Natural killer cell (primary cell): Measurements from ENCODE around the gene TIMM44. TPM values are rescaled to one million over a fixed set of nuclear protein-coding genes. Genes with fewer than 3 reads are reported as not detected.
A peak's percentile ranks its signal among the peaks of the same experiment; 100 is the strongest.
"Not testable (repeated sequence)": the region's sequence is repeated elsewhere in the genome, so short reads cannot be mapped to it uniquely, and the experiment has no call there.

Experiments
- ATAC-seq, 3 donors: fragments of 150-1000 bp in 2 of 3; fragments of 200-7000 bp in 1 of 3; cut with Tn5 transposase; 1 replicate in 1 of 3; 2 replicates in 2 of 3; pipeline ENCODE4 v1.10.0; 2021; ENCODE audit warnings: mild to moderate bottlenecking in 2 of 3, moderate library complexity in 2 of 3
- DNase-seq, 2 donors: peaks; one replicate each; pipeline versions ENCODE4 v3.0.0 to v3.0.0-alpha.2; 2013 to 2021; ENCODE audit warnings: mixed read lengths in 1 of 2
- H3K27ac ChIP-seq: one replicate; pipeline ENCODE4 v1.5.1; 2013; ENCODE audit warnings: mild to moderate bottlenecking, low read length
- H3K27me3 ChIP-seq: one replicate; pipeline ENCODE4 v1.6.1; 2013; ENCODE audit warnings: low read length; ENCODE audit not compliant: control insufficient read depth, insufficient read depth
- H3K36me3 ChIP-seq: one replicate; pipeline ENCODE4 v1.6.1; 2013; ENCODE audit warnings: low read length; ENCODE audit not compliant: control insufficient read depth, insufficient read depth
- H3K4me1 ChIP-seq: one replicate; pipeline ENCODE4 v1.6.1; 2013; ENCODE audit warnings: low read length; ENCODE audit not compliant: control insufficient read depth, insufficient read depth
- H3K4me3 ChIP-seq: one replicate; pipeline ENCODE4 v1.5.1; 2013; ENCODE audit warnings: low read length
- H3K9me3 ChIP-seq: one replicate; pipeline ENCODE4 v1.6.1; 2013; ENCODE audit warnings: low read length; ENCODE audit not compliant: control insufficient read depth, insufficient read depth
- H3K27ac Mint-ChIP-seq, 2 donors: one replicate each; pipeline ENCODE4 v1.8.0; 2022; ENCODE audit warnings: mild to moderate bottlenecking in 2 of 2, mixed read lengths in 2 of 2, moderate library complexity in 1 of 2
- H3K27me3 Mint-ChIP-seq, 2 donors: one replicate each; pipeline ENCODE4 v1.8.0; 2022; ENCODE audit warnings: low read depth in 2 of 2, mixed read lengths in 2 of 2
- H3K36me3 Mint-ChIP-seq: one replicate; pipeline ENCODE4 v1.8.0; 2022; ENCODE audit warnings: mixed read lengths
- H3K4me1 Mint-ChIP-seq, 2 donors: one replicate each; pipeline ENCODE4 v1.8.0; 2022; ENCODE audit warnings: mixed read lengths in 2 of 2
- H3K4me3 Mint-ChIP-seq: one replicate; pipeline ENCODE4 v1.8.0; 2022; ENCODE audit warnings: mild to moderate bottlenecking, moderate library complexity, mixed read lengths
- H3K9me3 Mint-ChIP-seq, 2 donors: one replicate each; pipeline ENCODE4 v1.8.0; 2022; ENCODE audit warnings: mixed read lengths in 2 of 2
- CTCF ChIP-seq: fragments of 200-600 bp; IDR thresholded peaks from one replicate; pipeline ENCODE4 v1.8.0; 2022; ENCODE audit warnings: antibody characterized with exemption
- WGBS: methylation state at CpG from one replicate; pipeline ENCODE4 v1.1.7; 2013; ENCODE audit warnings: missing lambda C conversion rate; ENCODE audit not compliant: insufficient coverage; 5-methylcytosine and 5-hydroxymethylcytosine counted together
- intact Hi-C: fragments of 100-400 bp; cut with micrococcal nuclease; formaldehyde crosslinking; loops from one replicate; pipeline ENCODE4 v1.14.2; 2022
- total RNA-seq, 4 donors: library from RNA; stranded (reverse); fragments of 120-200 nt in 1 of 4; gene quantifications; one replicate each; pipeline versions ENCODE4 v1.2.3 to v1.2.4, GENCODE V29; 2013 to 2022

Gene TIMM44
- total RNA-seq, 3 donors from 2014 or later (not counting 1 experiment from before 2014, with no cell fraction given), result 83.3 to 116 (median 89.4) TPM

GRCh38 chr19:7918062-7918614 is 25.3 kb downstream of the TIMM44 start:
- peaks cover 0 to 24% of the 10 kb centered on the region in 2 donors for H3K27me3 Mint-ChIP-seq

GRCh38 chr19:7917267-7918061 is 26.0 kb downstream of the TIMM44 start:
- Histone ChIP-seq H3K9me3 (no peaks in the 10 kb centered on the region), H3K4me3 (no peak overlapping the region), H3K27ac (no peak overlapping the region), H3K27me3 (peaks cover 29% of the 10 kb centered on the region), H3K36me3 (peaks cover 10% of the 10 kb centered on the region), H3K4me1 (peaks cover 57% of the 10 kb centered on the region)
- WGBS, result 1% methylated on average over 71 of the region's 71 CpGs
- Mint-ChIP-seq H3K27me3 (peaks cover 0 to 26% of the 10 kb centered on the region in 2 donors), H3K4me3 (peak overlapping the region; percentile 83), H3K36me3 (no peaks in the 10 kb centered on the region), H3K9me3 (no peaks in the 10 kb centered on the region), H3K27ac (peak overlapping the region; percentile 71 to 76), H3K4me1 (peaks cover 21 to 38% of the 10 kb centered on the region in 2 donors)
- peak; percentile 59 for TF ChIP-seq CTCF
- intact Hi-C loops, result no loop called here
- peak; percentile 61 to 78 for DNase-seq
- ATAC-seq, result peak in 2 of 3 donors; percentile 6 to 10

More at GRCh38 chr19:7918062-7918614, 25.3 kb downstream of the TIMM44 start:
- 27% methylated on average over 20 of the region's 29 CpGs for WGBS
- intact Hi-C loops, DNase-seq, H3K36me3 Mint-ChIP-seq, H3K9me3 Mint-ChIP-seq, H3K9me3 ChIP-seq, H3K27ac ChIP-seq, H3K4me3 ChIP-seq, ATAC-seq: not testable (repeated sequence)
- Mint-ChIP-seq H3K4me3 (peak overlapping the region; percentile 66), H3K27ac (peak overlapping the region; percentile 59 to 76), H3K4me1 (peaks cover 21 to 34% of the 10 kb centered on the region in 2 donors)
- H3K36me3 ChIP-seq, result peaks cover 11% of the 10 kb centered on the region
- peaks cover 29% of the 10 kb centered on the region for H3K27me3 ChIP-seq
- peaks cover 57% of the 10 kb centered on the region for H3K4me1 ChIP-seq
- TF ChIP-seq CTCF, result peak; percentile 10

GRCh38 chr19:7916955-7917266 is 26.6 kb downstream of the TIMM44 start:
- no peak for ATAC-seq
- no peak for TF ChIP-seq CTCF
- DNase-seq, result peak in 1 of 2 donors; percentile 35
- Mint-ChIP-seq H3K36me3 (no peaks in the 10 kb centered on the region), H3K9me3 (no peaks in the 10 kb centered on the region), H3K27ac (peak overlapping the region; percentile 71 to 76), H3K4me1 (peaks cover 21 to 38% of the 10 kb centered on the region in 2 donors), H3K4me3 (peak overlapping the region; percentile 83), H3K27me3 (peaks cover 0 to 26% of the 10 kb centered on the region in 2 donors)
- intact Hi-C loops, result no loop called here
- peaks cover 9% of the 10 kb centered on the region for H3K36me3 ChIP-seq
- peaks cover 29% of the 10 kb centered on the region for H3K27me3 ChIP-seq
- H3K27ac ChIP-seq, result no peak overlapping the region
- 5% methylated on average over 12 of the region's 12 CpGs for WGBS
- H3K4me1 ChIP-seq, result peaks cover 52% of the 10 kb centered on the region
- H3K9me3 ChIP-seq, result no peaks in the 10 kb centered on the region
- H3K4me3 ChIP-seq, result no peak overlapping the region
